ENCODE measurements around the gene SLC51A.
"Not testable (repeated sequence)": the region's sequence is repeated elsewhere in the genome, so short reads cannot be mapped to it uniquely, and the experiment has no call there.

Gene SLC51A

GRCh38 chr3:196193736-196194541 lies 22.4 kb upstream of the SLC51A start:
- peak; percentile 71 to 92 (median 82) for DNase-seq

- no peak for DNase-seq
Observed at GRCh38 chr3:196194542-196194915, 21.8 kb upstream of the SLC51A start.

DNA sequence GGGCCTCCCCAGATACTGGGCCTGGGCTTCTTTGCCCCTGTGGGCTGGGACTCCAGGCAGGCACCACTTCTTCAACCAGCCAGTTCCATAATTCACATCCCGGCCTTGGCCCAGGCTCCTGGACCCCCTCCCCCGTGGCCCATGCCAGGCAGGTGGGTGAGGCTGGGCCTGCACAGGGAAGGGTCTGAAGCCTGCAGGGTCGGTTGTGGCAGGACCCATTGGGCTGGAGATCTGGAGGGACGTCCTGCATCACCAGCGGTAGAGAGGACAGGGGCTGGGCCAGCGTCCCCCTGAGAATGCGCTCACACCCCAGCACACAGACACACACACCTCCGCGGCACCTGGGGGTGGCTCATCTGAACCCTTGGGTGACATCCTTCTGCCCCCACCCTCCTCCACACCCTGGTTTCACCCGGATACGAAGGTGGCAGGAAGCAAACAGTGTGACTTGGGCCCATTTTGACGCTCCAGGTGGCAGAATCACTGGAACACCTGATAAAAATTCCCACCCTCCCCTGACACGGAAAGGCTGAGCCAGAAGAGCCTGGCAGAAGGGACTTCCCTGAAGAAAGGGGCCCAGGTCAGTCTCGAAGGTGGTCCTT lies 20.6 kb upstream of the SLC51A start:
- no peak for DNase-seq

- DNase-seq, result no peak
Observed at GRCh38 chr3:196197524-196197923, 18.8 kb upstream of the SLC51A start.

GRCh38 chr3:196198081-196198675 lies 18.2 kb upstream of the SLC51A start:
- DNase-seq, result no peak

- DNase-seq, result peak in 1 of 3 donors; percentile 21
Observed at GRCh38 chr3:196198771-196199753, 17.3 kb upstream of the SLC51A start.

DNA sequence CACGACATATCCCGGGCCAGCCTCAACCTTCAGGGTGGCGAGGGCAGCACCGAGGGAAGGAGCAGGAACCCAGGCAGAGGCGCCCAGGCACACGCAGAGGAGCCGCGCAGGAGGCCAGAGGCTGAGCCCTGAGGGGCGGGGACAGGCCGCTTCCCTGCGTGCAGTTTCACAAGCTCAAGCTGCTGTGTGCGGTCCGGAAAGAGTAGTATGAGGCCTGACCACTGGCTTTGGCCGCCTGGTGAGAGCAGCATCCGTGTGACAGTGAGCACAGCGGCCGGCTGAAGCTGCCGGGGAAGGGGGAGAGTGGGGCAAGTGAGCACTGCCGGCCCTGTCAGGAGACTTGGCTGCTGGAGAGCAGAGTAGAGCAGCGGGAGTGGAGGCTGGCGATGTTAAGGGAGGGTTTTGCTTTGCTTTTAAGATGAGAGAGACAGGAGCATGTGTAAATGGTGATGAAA lies 13.8 kb upstream of the SLC51A start:
- DNase-seq, result peak; percentile 84 to 87 (median 85)

GRCh38 chr3:196203846-196204245 lies 12.5 kb upstream of the SLC51A start:
- peak in 2 of 3 donors; percentile 66 to 68 for DNase-seq

- DNase-seq, result not testable (repeated sequence)
Observed at GRCh38 chr3:196205442-196206205, 10.7 kb upstream of the SLC51A start.

DNA sequence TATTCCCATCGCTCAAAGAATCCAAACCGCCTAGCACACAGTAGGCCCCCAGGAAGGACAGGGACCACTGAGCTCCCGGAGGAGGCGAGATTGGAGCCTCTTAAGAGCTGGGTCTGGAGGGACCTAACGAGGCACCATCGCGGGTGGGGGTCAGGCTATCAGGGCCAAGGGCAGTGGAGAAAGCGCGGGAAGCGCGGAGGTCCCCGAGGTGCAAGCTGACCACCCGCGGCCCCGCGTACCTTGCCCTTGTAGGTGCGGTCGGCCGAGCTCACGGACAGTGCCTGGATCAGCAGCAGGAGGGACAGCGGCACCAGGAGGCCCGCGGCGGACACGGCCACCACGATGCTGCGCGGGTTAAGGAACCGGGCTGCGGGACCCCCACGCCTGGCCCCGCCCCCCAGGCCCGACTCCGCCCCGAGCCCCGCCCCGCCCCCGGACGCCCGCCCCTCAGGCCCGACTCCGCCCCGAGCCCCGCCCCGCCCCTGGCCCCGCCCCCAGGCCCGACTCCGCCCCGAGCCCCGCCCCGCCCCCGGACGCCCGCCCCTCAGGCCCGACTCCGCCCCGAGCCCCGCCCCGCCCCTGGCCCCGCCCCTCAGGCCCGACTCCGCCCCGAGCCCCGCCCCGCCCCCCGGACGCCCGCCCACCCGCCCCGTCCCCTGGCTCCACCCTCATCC lies 9.0 kb upstream of the SLC51A start:
- peak; percentile 31 to 78 (median 41) for DNase-seq

- DNase-seq, result peak; percentile 44 to 83 (median 76)
Observed at GRCh38 chr3:196207833-196208607, 8.3 kb upstream of the SLC51A start.

DNA sequence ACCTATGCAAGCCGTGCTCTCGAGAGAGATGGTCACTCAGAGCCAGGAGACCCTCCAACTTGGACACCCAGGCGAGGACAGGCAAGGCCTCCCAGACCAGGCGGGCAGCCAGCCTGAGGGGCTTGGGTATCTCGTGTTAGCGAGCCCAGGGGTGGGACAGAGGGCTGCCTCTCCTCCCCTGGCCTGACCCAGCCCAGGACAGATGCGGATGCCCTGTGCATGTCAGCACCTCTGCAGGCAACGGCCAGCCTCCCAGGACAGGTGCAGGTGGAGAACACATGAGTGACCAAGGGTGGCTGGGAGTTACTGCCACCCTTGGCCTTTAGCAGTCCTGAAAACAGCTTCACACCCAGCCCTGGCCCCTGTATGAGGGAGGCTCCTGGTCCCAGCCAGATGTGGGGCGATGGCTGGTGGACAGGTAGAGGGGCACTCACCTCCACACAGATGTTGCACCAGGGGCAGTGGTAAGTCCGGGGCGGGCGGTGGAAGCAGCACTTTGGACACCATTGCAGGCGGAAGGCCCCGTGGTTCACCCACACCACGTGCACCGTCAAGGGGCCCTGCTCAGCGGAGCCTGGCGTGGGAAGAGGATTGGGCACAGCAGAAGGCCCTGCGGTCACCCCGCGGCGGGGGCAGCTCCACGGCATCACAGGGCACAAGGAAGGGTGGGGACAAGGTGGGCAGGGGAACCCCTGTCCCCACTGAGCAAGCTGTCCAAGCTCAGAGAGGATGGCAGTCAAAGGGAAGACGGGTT lies 7.2 kb upstream of the SLC51A start:
- no peak for DNase-seq

DNA sequence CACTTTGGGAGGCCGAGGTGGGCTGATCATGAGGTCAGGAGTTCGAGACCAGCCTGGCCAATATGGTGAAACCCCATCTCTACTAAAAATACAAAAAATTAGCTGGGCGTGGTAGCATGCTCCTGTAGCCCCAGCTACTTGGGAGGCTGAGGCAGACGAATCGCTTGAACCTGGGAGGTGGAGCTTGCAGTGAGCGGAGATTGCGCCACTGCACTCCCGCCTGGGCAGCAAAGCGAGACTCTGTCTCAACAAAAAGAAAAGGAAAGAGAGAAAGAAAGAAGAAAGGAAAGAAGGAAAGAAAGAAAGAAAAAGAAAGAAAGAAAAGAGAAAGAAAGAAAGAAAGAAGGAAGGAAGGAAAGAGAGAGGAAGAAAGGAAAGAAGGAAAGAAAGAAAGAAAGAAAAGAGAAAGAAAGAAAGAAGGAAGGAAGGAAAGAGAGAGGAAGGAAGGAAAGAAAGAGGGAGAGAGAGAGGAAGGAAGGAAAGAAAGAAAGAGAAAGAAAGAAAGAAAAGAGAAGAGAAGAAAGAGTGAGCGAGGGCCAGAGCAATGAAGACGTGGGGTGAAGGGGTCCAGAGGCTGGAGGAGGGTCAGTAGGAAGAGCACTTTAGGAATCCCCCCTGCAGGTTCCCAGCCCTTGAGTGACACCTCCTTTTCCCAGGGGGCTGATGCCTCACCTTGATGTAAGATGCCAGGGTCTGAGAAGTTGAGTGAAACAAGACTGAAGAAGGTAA lies 6.2 kb upstream of the SLC51A start:
- not testable (repeated sequence) for DNase-seq

DNA sequence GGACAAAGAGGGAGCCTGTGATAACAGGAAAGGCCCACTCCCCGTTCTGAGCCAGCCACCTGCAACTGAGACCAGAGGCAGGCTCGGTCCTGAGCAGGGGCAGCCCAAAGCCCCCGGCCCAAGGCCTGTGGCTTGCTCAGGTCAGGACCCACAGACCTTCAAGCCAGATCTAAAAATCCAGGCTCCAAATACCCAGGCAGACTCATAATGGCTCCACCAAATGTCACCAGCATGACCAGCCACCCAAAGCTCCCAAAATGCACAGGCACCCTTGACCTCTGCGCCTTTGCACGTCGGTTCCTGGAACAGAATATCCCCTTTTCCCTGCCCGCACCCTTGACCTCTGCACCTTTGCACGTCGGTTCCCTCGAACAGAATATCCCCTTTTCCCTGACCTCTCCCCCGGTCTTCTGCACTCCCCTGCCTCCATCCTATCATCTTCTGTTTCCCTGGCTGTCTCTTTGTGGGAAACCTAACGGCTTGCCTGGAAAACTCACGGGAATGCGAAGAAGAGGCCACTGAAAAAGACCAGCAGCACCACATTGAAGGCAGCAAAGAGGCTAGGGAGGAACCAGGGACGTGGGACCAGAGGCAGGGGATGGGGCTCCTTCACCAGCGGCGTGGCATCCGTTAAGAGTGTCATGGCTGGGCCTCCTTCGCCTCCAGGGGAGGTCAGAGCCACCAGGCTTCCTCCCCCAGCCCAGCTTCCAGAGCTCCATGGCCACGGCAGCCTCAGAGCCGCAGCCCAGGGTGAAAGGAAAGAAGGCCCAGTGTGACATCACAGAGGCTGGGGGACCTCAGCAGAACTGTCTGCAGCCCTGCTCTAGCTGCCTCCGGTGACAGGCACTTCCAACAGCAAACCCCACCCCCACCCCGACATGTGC lies 5.4 kb upstream of the SLC51A start, which contains the start of gene ZDHHC19:
ZDHHC19 (minus strand) TSS at position 728 of the 884 bp plus-strand sequence; CDS start at position 643, 85 bp downstream.
- no peak for DNase-seq

GRCh38 chr3:196214783-196215441 lies 1.4 kb upstream of the SLC51A start:
- no peak for DNase-seq

- DNase-seq, result no peak
Observed at GRCh38 chr3:196215493-196216020, 777 bp upstream of the SLC51A start.

DNA sequence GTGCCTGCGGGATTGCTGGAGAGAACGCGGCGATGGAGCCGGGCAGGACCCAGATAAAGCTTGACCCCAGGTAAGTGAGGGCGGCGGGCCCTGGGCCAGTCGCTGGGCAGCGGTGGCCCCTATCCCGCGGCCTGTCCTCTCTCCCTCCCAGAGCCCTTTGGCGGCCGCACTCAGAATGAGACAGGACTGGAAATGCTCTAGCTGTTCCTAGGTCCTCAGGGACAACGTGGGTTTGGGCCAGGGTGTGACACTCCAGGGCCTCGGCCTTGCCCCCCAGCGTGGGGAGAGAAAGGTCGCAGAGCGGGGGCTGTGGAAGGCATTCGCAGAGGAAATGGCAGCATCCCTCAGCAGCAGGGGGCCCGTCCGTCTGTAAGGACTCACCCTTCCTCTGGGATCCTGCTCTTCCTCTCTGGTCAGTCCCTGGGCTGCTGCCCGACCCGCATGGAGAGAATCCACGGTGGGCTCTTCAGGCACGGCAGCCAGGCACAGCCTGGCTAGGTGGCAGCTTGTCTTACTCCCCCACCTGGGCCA lies 412 bp downstream of the SLC51A start:
- DNase-seq, result no peak

Measured in suppressor macrophage treated with lipopolysaccharide for 1 hour (primary cell).